Liver (tissue), 9 donors: Measurements from ENCODE around the gene CPNE5. TPM values are rescaled to one million over a fixed set of nuclear protein-coding genes. Genes with fewer than 3 reads are reported as not detected.
A peak's percentile ranks its signal among the peaks of the same experiment; 100 is the strongest.

Experiments used
- DNase-seq: peaks from one replicate; pipeline ENCODE4 v3.0.0-alpha.2; 2017; ENCODE audit warnings: low spot score
- H3K27ac ChIP-seq, 2 donors: one replicate each; pipeline ENCODE4 v1.7.0; 2013; ENCODE audit warnings: inconsistent platforms in 2 of 2, low read length in 2 of 2, control low read depth in 1 of 2, low read depth in 1 of 2, mild to moderate bottlenecking in 1 of 2
- H3K27me3 ChIP-seq, 4 donors: one replicate each; pipeline versions ENCODE4 v1.6.1 to v1.7.0; 2013; ENCODE audit warnings: low read length in 3 of 4, inconsistent platforms in 1 of 4, mild to moderate bottlenecking in 1 of 4, moderate library complexity in 1 of 4; ENCODE audit not compliant: control insufficient read depth in 4 of 4, insufficient read depth in 4 of 4
- H3K36me3 ChIP-seq, 4 donors: one replicate each; pipeline versions ENCODE4 v1.6.1 to v1.7.0; 2013; ENCODE audit warnings: low read length in 3 of 4, mild to moderate bottlenecking in 3 of 4, low read depth in 1 of 4, moderate library complexity in 1 of 4; ENCODE audit not compliant: control insufficient read depth in 4 of 4, insufficient read depth in 3 of 4
- H3K4me1 ChIP-seq, 4 donors: one replicate each; pipeline versions ENCODE4 v1.6.1 to v1.7.0; 2013; ENCODE audit warnings: low read length in 3 of 4, mild to moderate bottlenecking in 3 of 4, moderate library complexity in 1 of 4; ENCODE audit not compliant: control insufficient read depth in 4 of 4, insufficient read depth in 4 of 4
- H3K4me3 ChIP-seq, 3 donors: one replicate each; pipeline versions ENCODE4 v1.6.1 to v1.7.0; 2013; ENCODE audit warnings: low read length in 3 of 3, control low read depth in 1 of 3, low read depth in 1 of 3, mild to moderate bottlenecking in 1 of 3
- H3K9ac ChIP-seq, 2 donors: one replicate each; pipeline ENCODE4 v1.7.0; 2013; ENCODE audit warnings: low read length in 2 of 2, mild to moderate bottlenecking in 2 of 2, moderate library complexity in 2 of 2, control low read depth in 1 of 2, low read depth in 1 of 2
- H3K9me3 ChIP-seq, 4 donors: one replicate each; pipeline versions ENCODE4 v1.6.1 to v1.7.0; 2013; ENCODE audit warnings: low read length in 3 of 4; ENCODE audit not compliant: control insufficient read depth in 4 of 4
- ATF3 ChIP-seq: IDR thresholded peaks from 2 replicates; pipeline ENCODE4 v1.6.1; 2016; ENCODE audit warnings: antibody characterized with exemption
- CTCF ChIP-seq: fragments of 150-350 bp; IDR thresholded peaks from 2 replicates; pipeline ENCODE4 v1.5.1; 2017; ENCODE audit warnings: improper control_type of control experiment, low read depth, low read length; ENCODE audit not compliant: missing input control
- EGR1 ChIP-seq, 2 donors: IDR thresholded peaks; 2 replicates each; pipeline ENCODE4 v1.6.1; 2016 to 2018; ENCODE audit warnings: antibody characterized with exemption in 2 of 2, low read depth in 2 of 2
- FOXA1 ChIP-seq: IDR thresholded peaks from 2 replicates; pipeline ENCODE4 v1.6.1; 2016; ENCODE audit warnings: antibody characterized with exemption
- FOXA2 ChIP-seq: IDR thresholded peaks from 2 replicates; pipeline ENCODE4 v1.6.1; 2016; ENCODE audit warnings: antibody characterized with exemption
- GABPA ChIP-seq, 2 donors: IDR thresholded peaks in 1 of 2; conservative IDR thresholded peaks in 1 of 2; 2 replicates each; pipeline ENCODE4 v1.6.1; 2016; ENCODE audit warnings: antibody characterized with exemption in 2 of 2, mild to moderate bottlenecking in 1 of 2, moderate library complexity in 1 of 2
- HNF4A ChIP-seq, 2 donors: conservative IDR thresholded peaks; 2 replicates each; pipeline ENCODE4 v1.6.1; 2016; ENCODE audit warnings: antibody characterized with exemption in 2 of 2, mild to moderate bottlenecking in 2 of 2
- HNF4G ChIP-seq: IDR thresholded peaks from 2 replicates; pipeline ENCODE4 v1.6.1; 2016; ENCODE audit warnings: antibody characterized with exemption
- JUND ChIP-seq, 2 donors: IDR thresholded peaks; 2 replicates each; pipeline ENCODE4 v1.6.1; 2016; ENCODE audit warnings: antibody characterized with exemption in 2 of 2
- MAX ChIP-seq: IDR thresholded peaks from 2 replicates; pipeline ENCODE4 v1.6.1; 2016; ENCODE audit warnings: antibody characterized with exemption
- NR2F2 ChIP-seq: IDR thresholded peaks from 2 replicates; pipeline ENCODE4 v1.6.1; 2016; ENCODE audit warnings: antibody characterized with exemption
- RAD21 ChIP-seq, 2 donors: IDR thresholded peaks; 2 replicates each; pipeline ENCODE4 v1.6.1; 2016; ENCODE audit warnings: antibody characterized with exemption in 2 of 2, mild to moderate bottlenecking in 2 of 2
- REST ChIP-seq: IDR thresholded peaks from 2 replicates; pipeline ENCODE4 v1.6.1; 2016; ENCODE audit warnings: antibody characterized with exemption, mild to moderate bottlenecking
- RXRA ChIP-seq, 2 donors: IDR thresholded peaks; 2 replicates each; pipeline ENCODE4 v1.6.1; 2017 to 2018; ENCODE audit warnings: antibody characterized with exemption in 2 of 2, mild to moderate bottlenecking in 1 of 2
- SP1 ChIP-seq: IDR thresholded peaks from 2 replicates; pipeline ENCODE4 v1.6.1; 2018; ENCODE audit warnings: antibody characterized with exemption, mild to moderate bottlenecking
- TAF1 ChIP-seq: conservative IDR thresholded peaks from 2 replicates; pipeline ENCODE4 v1.6.1; 2016; ENCODE audit warnings: antibody characterized with exemption, mild to moderate bottlenecking
- YY1 ChIP-seq: IDR thresholded peaks from 2 replicates; pipeline ENCODE4 v1.6.1; 2016; ENCODE audit warnings: antibody characterized with exemption, mild to moderate bottlenecking
- ZBTB33 ChIP-seq: IDR thresholded peaks from 2 replicates; pipeline ENCODE4 v1.6.1; 2016; ENCODE audit warnings: antibody characterized with exemption
- WGBS: extraction: QIAGEN DNeasy Blood & Tissue Kit; methylation state at CpG from one replicate; pipeline ENCODE4 v1.1.7; 2013; 5-methylcytosine and 5-hydroxymethylcytosine counted together
- polyA plus RNA-seq, 2 donors: library from polyadenylated mRNA; stranded (reverse) in 1 of 2; unstranded in 1 of 2; fragments of 200-250 nt in 1 of 2; fragments of >200 nt in 1 of 2; fragmentation: Nextera tagmentation in 1 of 2; extraction: Ambion mirVana in 1 of 2; gene quantifications; one replicate each; pipeline versions ENCODE4 v1.2.1 to v1.2.3, GENCODE V29; 2013 to 2015
- total RNA-seq, 2 donors: library from RNA; depleted of rRNA; stranded (reverse); fragments of >200 nt; gene quantifications; one replicate each; pipeline ENCODE4 v1.2.3, GENCODE V29; 2014
- donor health status: healthy.
- donor health status: healthy.
- donor health status: healthy.
- donor health status: healthy.
- donor health status: healthy.

The CPNE5 gene
- total and polyA plus RNA-seq, 4 donors, result 0.24 to 1.1 (median 0.44) TPM

GRCh38 chr6:36851149-36851614 lies 11.9 kb upstream of the CPNE5 start:
- Histone ChIP-seq H3K4me3 (no peak overlapping the region), H3K27me3 (no peaks in the 10 kb centered on the region), H3K27ac (no peak overlapping the region), H3K36me3 (peaks cover 2 to 8% (median 7%) of the 10 kb centered on the region in 4 donors), H3K9ac (no peak overlapping the region), H3K9me3 (no peaks in the 10 kb centered on the region), H3K4me1 (peaks cover 0 to 11% (median 7%) of the 10 kb centered on the region in 4 donors)
- WGBS, result 47% methylated on average over 3 of the region's 3 CpGs
- peak; percentile 48 for DNase-seq
- TF ChIP-seq RAD21 (IDR thresholded peaks at IDR 0.05) (peak; percentile 81 to 86), JUND (IDR thresholded peaks at IDR 0.05) (peak in 1 of 2 donors; percentile 13), HNF4G (no peak), HNF4A (conservative IDR thresholded peaks at IDR 0.05) (peak in 1 of 2 donors; percentile 10), RXRA (IDR thresholded peaks at IDR 0.05) (peak in 1 of 2 donors; percentile 15), NR2F2 (no peak), CTCF (peak; percentile 76)

- TF ChIP-seq HNF4G (no peak), SP1 (no peak), ATF3 (no peak), CTCF (no peak), RXRA (IDR thresholded peaks at IDR 0.05) (no peak), NR2F2 (no peak), REST (no peak), JUND (IDR thresholded peaks at IDR 0.05) (no peak), EGR1 (IDR thresholded peaks at IDR 0.05; ENCODE audit: low read depth in 2 of 2) (no peak), YY1 (no peak), RAD21 (IDR thresholded peaks at IDR 0.05) (no peak), FOXA2 (no peak), HNF4A (conservative IDR thresholded peaks at IDR 0.05) (no peak), GABPA (IDR thresholded peaks at IDR 0.05 in 1 of 2, conservative IDR thresholded peaks at IDR 0.05 in 1 of 2) (no peak), MAX (no peak), TAF1 (no peak), ZBTB33 (no peak), FOXA1 (no peak)
- no peak for DNase-seq
- H3K27me3 ChIP-seq, result no peaks in the 10 kb centered on the region
- H3K27ac ChIP-seq, result no peak overlapping the region
- no peaks in the 10 kb centered on the region for H3K36me3 ChIP-seq
- no peak overlapping the region for H3K4me3 ChIP-seq
- WGBS, result 86% methylated on average over 9 of the region's 9 CpGs
- H3K4me1 ChIP-seq, result peaks cover 0 to 11% (median 7%) of the 10 kb centered on the region in 4 donors
- no peak overlapping the region for H3K9ac ChIP-seq
- H3K9me3 ChIP-seq, result no peaks in the 10 kb centered on the region
Observed at GRCh38 chr6:36850021-36850420, 10.8 kb upstream of the CPNE5 start.
